ACC112 (cell line): Measurements from ENCODE around the gene HOTAIR.

ENCODE experiments used
- H2AFZ ChIP-seq: fragments of 200-600 bp; sonication (generic); one replicate; pipeline ENCODE4 v1.6.0; 2017; ENCODE audit warnings: antibody characterized with exemption, low read length; ENCODE audit not compliant: unreplicated experiment
- H3K27ac ChIP-seq: fragments of 200-600 bp; sonication (generic); 2 replicates; pipeline ENCODE4 v1.5.1; 2014; ENCODE audit warnings: low read depth, mild to moderate bottlenecking, antibody characterized with exemption, low read length, moderate library complexity
- H3K27me3 ChIP-seq: fragments of 200-600 bp; sonication (generic); 2 replicates; pipeline ENCODE4 v1.6.1; 2014; ENCODE audit warnings: mild to moderate bottlenecking, antibody characterized with exemption, low read length, moderate library complexity, mixed read lengths; ENCODE audit not compliant: insufficient read depth
- H3K36me3 ChIP-seq: fragments of 200-600 bp; sonication (generic); 2 replicates; pipeline ENCODE4 v1.6.1; 2016; ENCODE audit warnings: mild to moderate bottlenecking, antibody characterized with exemption, low read length, moderate library complexity, mixed read lengths; ENCODE audit not compliant: insufficient read depth
- H3K4me1 ChIP-seq: fragments of 200-600 bp; sonication (generic); one replicate; pipeline ENCODE4 v1.6.1; 2016; ENCODE audit warnings: low read length, mixed read lengths; ENCODE audit not compliant: insufficient read depth, unreplicated experiment, control insufficient read depth
- H3K4me3 ChIP-seq: fragments of 200-600 bp; sonication (generic); 2 replicates; pipeline ENCODE4 v1.5.1; 2014; ENCODE audit warnings: mild to moderate bottlenecking, low read depth, low read length
- H3K79me2 ChIP-seq: fragments of 200-600 bp; sonication (generic); one replicate; pipeline ENCODE4 v1.6.0; 2016; ENCODE audit warnings: low read length; ENCODE audit not compliant: control insufficient read depth, unreplicated experiment, insufficient read depth

HOTAIR gene

DNA sequence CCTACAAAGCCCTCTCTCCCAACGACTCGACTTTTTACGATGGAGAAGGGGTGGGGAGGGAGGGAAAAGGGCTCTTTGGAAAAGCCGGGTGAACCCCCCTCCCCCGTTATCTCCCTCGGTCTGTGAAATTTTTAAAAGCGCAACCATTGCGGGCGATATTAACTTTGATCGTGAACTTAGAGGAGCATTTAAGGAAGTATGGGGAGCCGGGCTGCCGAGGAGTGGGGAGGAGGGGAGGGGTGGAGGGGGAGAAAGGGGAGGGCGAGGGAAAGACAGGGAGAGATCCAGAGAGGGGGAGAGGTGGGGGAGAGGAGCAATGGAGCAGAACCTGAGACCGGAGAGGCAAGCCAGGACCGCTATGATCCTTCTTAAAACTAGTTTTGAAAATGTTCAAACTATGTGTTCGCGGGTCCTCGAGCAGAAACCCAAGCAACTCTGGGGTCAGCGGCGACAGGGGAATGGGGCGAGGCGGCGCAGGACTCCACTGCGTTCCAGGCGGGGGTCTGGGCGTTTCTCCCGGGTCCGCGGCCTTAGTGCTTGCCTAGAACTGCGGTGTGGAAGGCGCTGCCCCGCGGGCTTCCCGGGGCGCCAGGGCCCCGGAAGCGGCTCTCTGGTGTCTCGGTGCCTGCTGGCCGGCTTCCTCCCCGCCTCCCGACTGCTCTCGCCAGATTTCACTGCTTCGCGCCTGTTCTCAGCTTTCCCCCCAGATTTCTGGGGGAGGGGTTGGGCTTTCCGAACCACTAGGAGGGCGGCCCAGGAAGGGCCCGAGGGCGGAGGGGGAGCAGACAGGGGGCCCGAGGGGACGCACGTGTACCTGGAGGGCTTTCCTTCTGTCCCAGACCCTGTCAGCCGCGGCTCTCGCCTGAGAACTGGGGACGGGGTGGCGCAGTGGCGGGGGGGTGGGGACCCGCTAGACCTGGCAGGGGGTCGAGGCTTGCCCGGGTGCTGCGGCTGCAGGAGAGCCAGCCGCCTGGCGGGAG lies at the start of gene HOTAIR:
TSS of gene HOTAIR (minus strand) at position 871 of the 980 bp plus-strand sequence.
- Histone ChIP-seq H3K27me3 (peaks cover 96% of the 10 kb centered on the region), H3K79me2 (no peaks in the 10 kb centered on the region), H3K27ac (no peak within 1 kb of the TSS), H3K4me3 (peak within 1 kb of the TSS; percentile 68), H3K4me1 (no peaks in the 10 kb centered on the region), H3K36me3 (no peaks in the 10 kb centered on the region), H2AFZ (peak within 1 kb of the TSS; percentile 74)

DNA sequence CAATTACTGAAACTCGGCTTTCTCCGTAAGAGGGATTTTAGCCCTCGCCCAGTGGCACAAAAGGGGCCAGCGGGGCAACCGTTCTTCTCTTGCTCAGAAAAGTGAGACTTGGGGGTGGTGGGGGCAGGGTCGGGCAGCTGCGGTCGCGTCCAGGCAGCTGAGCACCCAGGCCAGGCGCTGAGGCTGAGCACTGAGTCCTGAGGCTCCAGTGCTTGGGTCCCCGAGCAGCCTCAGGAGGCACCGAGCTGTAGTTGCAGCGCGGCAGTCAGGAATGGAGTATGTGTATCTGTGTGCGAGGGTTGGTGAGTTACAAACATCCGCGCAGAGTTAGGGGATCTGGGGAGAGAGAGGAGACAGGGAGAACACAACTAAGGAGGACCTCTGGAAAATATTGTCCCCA lies 49.4 kb upstream of the HOTAIR start:
- Histone ChIP-seq H3K4me1 (peaks cover 3% of the 10 kb centered on the region), H3K79me2 (no peaks in the 10 kb centered on the region), H3K36me3 (no peaks in the 10 kb centered on the region), H2AFZ (no peak overlapping the region), H3K4me3 (no peak overlapping the region), H3K27me3 (no peaks in the 10 kb centered on the region), H3K27ac (no peak overlapping the region)

DNA sequence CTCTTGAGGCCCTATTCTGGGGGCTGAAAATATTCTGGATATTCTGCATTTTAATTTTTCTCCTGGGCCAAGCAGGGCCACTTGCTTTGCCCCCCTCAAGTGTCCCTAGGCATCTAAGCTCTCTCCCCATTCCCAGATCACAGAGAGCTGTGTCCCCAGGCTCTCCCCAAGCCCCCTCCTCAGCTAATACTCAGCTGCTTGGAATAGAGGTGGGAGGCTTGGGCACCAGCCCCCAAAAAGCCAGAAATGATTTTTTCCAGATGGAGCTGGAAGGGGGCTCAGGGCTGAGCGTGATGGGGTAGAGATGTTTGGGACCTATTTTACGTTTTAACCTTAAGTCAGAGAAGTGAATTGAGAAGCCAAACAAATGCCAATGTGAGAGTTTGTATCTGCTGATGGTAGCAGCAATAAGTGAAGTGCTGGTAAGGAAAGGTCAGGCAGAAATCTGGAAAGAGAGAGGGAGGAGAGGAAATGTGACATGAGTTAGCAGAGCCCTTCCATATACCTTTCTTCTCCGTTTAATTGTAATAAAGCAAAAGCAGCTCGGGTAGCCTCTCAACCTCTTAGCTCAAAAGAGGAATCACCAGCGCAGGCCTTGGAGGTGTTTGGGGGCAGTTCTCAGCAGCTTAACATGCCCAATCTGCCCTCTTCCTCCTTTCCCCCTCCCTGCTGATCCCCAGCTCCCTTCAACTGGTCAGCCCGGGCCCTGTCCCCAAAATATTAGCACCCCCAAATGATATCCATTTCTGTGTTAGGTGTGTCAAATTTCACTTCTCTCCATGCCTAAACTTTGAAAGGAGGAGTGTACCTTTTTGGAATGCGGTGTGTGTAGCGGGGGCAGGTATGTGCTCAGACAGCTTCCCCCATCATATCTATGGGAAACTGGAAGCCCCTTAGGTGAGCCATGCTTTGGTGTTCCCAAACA lies 48.5 kb upstream of the HOTAIR start:
- peaks cover 8% of the 10 kb centered on the region for H3K4me1 ChIP-seq
- H3K36me3 ChIP-seq = no peaks in the 10 kb centered on the region
- no peak overlapping the region for H3K27ac ChIP-seq
- H2AFZ ChIP-seq = no peak overlapping the region
- no peaks in the 10 kb centered on the region for H3K79me2 ChIP-seq
- no peaks in the 10 kb centered on the region for H3K27me3 ChIP-seq
- no peak overlapping the region for H3K4me3 ChIP-seq

DNA sequence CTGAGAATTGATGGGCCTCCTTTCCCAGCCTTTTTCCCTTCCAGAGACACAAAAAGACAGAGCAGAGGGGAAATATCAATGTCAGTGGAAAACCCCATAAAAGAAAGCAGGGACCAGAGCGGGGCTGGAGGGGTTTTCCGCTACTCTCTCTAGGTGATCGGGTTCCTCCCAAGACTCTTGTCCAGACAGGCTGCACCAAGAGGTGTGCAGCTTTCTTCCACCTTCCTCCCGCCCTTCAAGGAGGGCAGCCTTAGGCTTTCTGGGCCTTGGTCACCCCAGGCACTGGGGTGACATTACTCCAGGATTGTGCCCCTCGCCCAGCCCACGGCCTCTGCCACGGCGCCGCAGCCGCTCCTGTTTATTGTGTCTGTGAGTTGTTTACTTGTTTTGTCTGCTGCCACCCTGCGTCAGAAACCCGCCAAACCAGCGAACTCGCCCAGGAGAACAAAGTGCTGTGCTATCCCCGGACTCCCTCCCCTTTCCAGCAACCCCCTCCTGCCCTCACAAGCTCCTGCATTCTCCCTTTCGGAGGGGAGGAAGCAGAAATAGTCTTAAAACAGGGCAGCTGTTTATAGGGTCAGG lies 46.8 kb upstream of the HOTAIR start:
- Histone ChIP-seq H3K36me3 (no peaks in the 10 kb centered on the region), H3K4me3 (no peak overlapping the region), H2AFZ (no peak overlapping the region), H3K27me3 (no peaks in the 10 kb centered on the region), H3K4me1 (peaks cover 11% of the 10 kb centered on the region), H3K27ac (no peak overlapping the region), H3K79me2 (no peaks in the 10 kb centered on the region)

DNA sequence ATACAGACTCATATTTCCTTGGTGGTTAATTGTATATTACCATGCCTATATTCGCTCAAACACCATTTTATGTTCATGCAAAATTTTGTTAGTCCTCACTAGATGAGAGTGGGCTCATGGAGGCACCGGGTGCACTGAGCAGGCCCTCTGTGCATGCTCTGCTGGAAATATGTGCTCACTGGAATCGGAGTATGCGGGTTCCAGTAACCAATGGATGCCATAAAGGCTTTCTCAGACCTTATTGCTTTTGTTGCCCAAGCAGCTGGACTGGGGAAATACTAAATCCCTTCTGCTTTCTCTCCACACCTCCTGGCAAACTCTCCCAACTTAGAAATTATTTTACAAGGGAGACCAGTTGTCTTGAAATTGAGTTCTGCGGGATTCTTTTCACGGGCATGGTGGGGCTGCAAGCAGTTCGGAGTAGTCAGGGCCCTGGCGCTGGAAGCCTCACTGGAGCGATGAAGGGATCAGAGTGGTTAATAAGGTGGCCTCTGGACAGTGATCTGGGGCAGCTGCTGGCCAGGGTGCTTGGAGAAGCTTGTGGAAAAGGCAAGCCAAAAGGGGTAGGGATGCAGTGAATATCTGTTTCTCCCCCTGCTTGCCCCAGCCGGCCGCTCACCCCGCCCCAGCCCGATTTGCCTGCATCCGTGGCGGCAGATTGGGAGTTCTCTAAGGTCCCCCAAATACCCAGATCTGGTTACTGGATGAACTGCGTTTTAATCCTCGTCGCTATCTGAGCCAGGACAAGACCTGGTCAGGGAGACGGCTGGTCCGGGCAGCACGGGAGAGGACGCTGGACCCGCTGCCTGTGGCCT lies 46.0 kb upstream of the HOTAIR start:
- no peak overlapping the region for H3K4me3 ChIP-seq
- no peaks in the 10 kb centered on the region for H3K36me3 ChIP-seq
- no peak overlapping the region for H3K27ac ChIP-seq
- H3K79me2 ChIP-seq = no peaks in the 10 kb centered on the region
- H3K27me3 ChIP-seq = no peaks in the 10 kb centered on the region
- no peak overlapping the region for H2AFZ ChIP-seq
- peaks cover 13% of the 10 kb centered on the region for H3K4me1 ChIP-seq

DNA sequence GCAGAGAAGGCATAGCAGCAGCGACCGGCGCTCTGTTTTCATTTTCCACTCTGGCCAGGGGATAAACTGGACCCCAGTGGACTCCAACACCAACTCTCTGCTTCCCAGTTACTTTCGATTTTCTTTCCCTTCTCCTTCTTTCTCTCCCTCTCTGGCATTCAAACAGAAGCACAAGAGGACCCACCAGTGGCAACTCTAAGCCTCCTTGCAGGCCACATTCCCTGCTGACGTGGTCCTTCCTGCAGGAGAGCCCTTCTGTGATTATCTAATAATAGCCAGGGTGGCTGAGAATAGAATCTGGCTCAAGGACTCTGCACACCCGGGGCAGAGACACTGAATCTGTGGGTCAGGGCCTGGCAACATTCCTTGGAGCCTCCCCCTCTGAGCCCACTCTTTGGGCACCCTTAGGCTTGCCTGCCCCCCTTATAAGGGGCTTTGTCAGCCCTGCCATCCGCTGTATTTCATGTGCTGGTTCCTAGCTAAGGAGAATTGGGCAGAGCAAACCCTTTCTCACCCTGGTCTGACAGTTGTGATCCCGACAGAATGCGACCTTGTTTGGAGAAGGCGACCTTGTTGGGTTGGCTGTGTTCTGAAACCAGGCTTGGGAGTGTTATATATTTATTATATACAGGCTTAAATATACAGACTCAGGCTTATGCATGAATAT lies 45.3 kb upstream of the HOTAIR start:
- Histone ChIP-seq H3K36me3 (no peaks in the 10 kb centered on the region), H3K27me3 (no peaks in the 10 kb centered on the region), H3K4me1 (peaks cover 15% of the 10 kb centered on the region), H3K4me3 (peak overlapping the region; percentile 1; the same call in 1 of the 2 replicates), H2AFZ (no peak overlapping the region), H3K79me2 (no peaks in the 10 kb centered on the region), H3K27ac (no peak overlapping the region)

DNA sequence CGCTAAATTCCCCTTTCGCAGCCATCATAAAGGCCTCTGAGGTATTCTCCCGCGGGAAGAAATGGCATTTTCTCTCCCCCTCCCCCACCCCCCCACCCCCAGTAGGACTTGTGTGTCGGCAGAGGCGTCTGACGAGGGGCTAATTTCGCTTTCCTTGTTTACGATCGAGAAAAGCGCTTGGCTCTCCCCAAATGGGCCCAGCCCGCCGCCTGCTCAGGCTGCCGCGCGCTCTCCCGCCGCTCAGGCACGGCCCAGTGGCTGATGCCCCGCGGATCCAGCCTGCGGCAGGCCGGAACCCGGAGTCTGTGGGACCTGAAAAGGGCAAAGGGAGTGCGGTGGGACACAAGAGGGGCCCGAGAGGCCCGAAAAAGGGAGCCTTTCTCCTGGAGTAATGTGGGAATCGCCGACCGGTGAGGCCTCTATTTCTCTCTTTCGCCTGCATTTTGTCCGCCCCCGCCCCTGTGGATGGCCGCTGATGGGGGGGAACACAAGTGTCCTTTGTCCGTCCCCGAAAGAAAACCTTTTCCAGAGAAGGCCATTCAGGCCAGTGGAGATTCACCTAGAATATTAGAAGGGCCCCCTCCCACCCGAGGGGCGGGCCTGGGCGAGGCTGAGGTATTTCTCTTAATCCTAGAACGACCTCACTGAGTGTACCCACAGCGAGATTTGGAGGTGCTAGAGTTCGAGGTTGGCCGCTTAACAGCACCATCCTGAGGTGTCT lies 44.5 kb upstream of the HOTAIR start:
- no peaks in the 10 kb centered on the region for H3K79me2 ChIP-seq
- H3K4me3 ChIP-seq = peak overlapping the region; percentile 1; the same call in 1 of the 2 replicates
- no peaks in the 10 kb centered on the region for H3K27me3 ChIP-seq
- H2AFZ ChIP-seq = no peak overlapping the region
- peaks cover 18% of the 10 kb centered on the region for H3K4me1 ChIP-seq
- no peaks in the 10 kb centered on the region for H3K36me3 ChIP-seq
- H3K27ac ChIP-seq = no peak overlapping the region

DNA sequence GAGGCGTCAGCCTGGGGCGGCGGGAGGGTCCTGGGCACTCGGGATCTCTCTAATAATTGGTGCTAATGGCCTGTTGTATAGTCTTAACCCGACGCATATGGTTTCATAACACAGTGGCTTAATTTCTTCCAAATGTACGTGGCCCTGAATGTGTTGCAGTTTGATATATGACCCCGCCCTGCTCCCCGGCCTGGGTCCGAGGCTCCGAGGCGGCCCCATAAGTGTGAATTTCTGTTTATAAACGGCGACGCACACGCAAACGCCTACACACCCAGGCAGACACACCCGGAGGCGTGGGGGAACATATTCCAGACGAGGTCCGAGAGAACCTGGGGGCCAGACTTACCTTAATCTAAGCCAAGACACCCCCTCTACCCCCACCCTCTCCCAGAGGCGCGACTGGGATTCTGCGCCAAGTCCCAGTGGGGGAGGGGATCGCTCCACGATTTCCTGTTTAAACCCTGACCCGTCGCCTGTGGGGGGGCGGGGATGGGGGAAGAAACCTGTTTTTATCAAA lies 43.8 kb upstream of the HOTAIR start:
- Histone ChIP-seq H3K4me3 (peak overlapping the region; percentile 87), H3K27ac (peak overlapping the region; percentile 54), H2AFZ (peak overlapping the region; percentile 79), H3K27me3 (no peaks in the 10 kb centered on the region), H3K4me1 (peaks cover 25% of the 10 kb centered on the region), H3K36me3 (no peaks in the 10 kb centered on the region), H3K79me2 (no peaks in the 10 kb centered on the region)

DNA sequence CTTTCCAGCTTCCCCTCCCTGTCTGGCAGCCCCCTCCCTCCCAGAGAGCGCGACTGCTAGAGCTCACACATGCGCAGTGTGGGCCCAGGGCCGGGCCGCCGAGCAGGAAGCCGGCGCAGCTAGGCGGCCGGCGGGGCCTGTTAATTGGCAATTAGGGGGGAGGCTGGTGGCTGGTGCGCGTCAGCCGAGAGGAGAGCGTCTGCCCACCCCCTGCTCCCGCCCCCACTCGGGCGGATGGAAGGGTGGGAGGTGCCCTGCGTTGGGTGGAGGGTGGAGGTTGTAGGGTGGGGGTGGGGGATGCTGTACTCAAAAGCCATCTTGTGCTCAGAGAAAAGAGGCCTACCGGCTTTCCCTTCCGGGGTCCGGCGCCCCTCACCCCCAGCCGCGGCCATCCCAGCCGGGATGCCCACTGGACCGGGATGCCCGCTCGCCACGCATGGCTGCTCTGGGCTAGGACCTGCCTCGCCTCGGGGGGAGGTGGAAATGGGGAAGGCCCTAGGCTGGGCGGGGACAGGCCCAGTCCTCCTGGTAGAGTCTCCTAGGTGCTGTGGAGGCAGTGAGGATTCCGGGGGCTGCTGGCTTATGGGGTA lies 43.2 kb upstream of the HOTAIR start:
- no peaks in the 10 kb centered on the region for H3K27me3 ChIP-seq
- H3K4me3 ChIP-seq = peak overlapping the region; percentile 87
- no peaks in the 10 kb centered on the region for H3K79me2 ChIP-seq
- peak overlapping the region; percentile 79 for H2AFZ ChIP-seq
- no peaks in the 10 kb centered on the region for H3K36me3 ChIP-seq
- H3K27ac ChIP-seq = peak overlapping the region; percentile 54
- H3K4me1 ChIP-seq = peaks cover 30% of the 10 kb centered on the region
